K562 (cell line): ENCODE measurements around the gene ITGA3. TPM values are rescaled to one million over a fixed set of nuclear protein-coding genes. Genes with fewer than 3 reads are reported as not detected.

Experiments used
- ATAC-seq: fragments of 200-7000 bp; cut with Tn5 transposase; 3 replicates; pipeline ENCODE4 v1.9.1; 2020; ENCODE audit warnings: moderate library complexity
- BruUV-seq: library from RNA; stranded (reverse); fragments of 400-500 nt; replicated peaks from 2 replicates; lab custom pipeline; 2021; lab: Mats Ljungman, UMichigan
- CTCF ChIA-PET: fragments of 300-600 bp; formaldehyde crosslinking; extraction: SDS; loops from one replicate; lab custom pipeline; 2021; ENCODE audit warnings: low intra/inter-chr PET ratio; lab: Yijun Ruan, JAX
- POLR2A ChIA-PET: fragments of 300-600, 350-650 bp; sonication (Branson Sonifier 250); formaldehyde crosslinking; extraction: SDS; loops from one replicate; lab custom pipeline; 2021; ENCODE audit warnings: antibody characterized with exemption, inconsistent platforms; lab: Yijun Ruan, JAX
- DNase-seq, 4 experiments: peaks; one replicate each; pipeline versions ENCODE4 v3.0.0 to v3.0.0-alpha.2; 2011 to 2018; ENCODE audit warnings: low spot score in 3 of 4, mixed read lengths in 3 of 4; ENCODE audit errors: extremely low read depth in 1 of 4
- FAIRE-seq: peaks from 2 replicates; lab custom pipeline; 2011; peaks lifted over from hg19 to GRCh38; lab: Jason Lieb, UNC
- H2AFZ ChIP-seq: 2 replicates; pipeline ENCODE4 v1.6.0; 2011; ENCODE audit warnings: low read depth, low read length, control low read depth, inconsistent platforms
- H3K27ac ChIP-seq: fragments of 200-600 bp; 3 replicates; pipeline ENCODE4 v1.8.0; 2011; ENCODE audit warnings: low read depth, mild to moderate bottlenecking, control low read depth, inconsistent platforms, low read length, moderate library complexity, mixed read lengths; ENCODE audit errors: extremely low read depth
- H3K27me3 ChIP-seq, 2 experiments: fragments of 300-600 bp in 1 of 2; 2 replicates in 1 of 2; 3 replicates in 1 of 2; pipeline versions ENCODE4 v1.6.0 to v1.8.0; 2011; ENCODE audit warnings: inconsistent platforms in 2 of 2, low read length in 2 of 2, mild to moderate bottlenecking in 1 of 2, mixed read lengths in 1 of 2, moderate library complexity in 1 of 2; ENCODE audit not compliant: control insufficient read depth in 2 of 2, insufficient read depth in 2 of 2
- H3K36me3 ChIP-seq: fragments of 300-600 bp; 3 replicates; pipeline ENCODE4 v1.8.0; 2011; ENCODE audit warnings: mild to moderate bottlenecking, low read length, inconsistent platforms; ENCODE audit not compliant: control insufficient read depth, insufficient read depth
- H3K4me1 ChIP-seq, 2 experiments: fragments of 200-600 bp in 1 of 2; replicated peaks in 1 of 2; 2 replicates in 1 of 2; 3 replicates in 1 of 2; pipeline versions ENCODE4 v1.5.1 to v1.8.0; 2011; ENCODE audit warnings: inconsistent platforms in 2 of 2, low read length in 2 of 2, mild to moderate bottlenecking in 1 of 2, mixed read lengths in 1 of 2, moderate library complexity in 1 of 2; ENCODE audit not compliant: control insufficient read depth in 2 of 2, insufficient read depth in 2 of 2
- H3K4me2 ChIP-seq: 2 replicates; pipeline ENCODE4 v1.6.1; 2011; ENCODE audit warnings: low read length, control low read depth, inconsistent platforms, mixed read lengths; ENCODE audit not compliant: insufficient read depth
- H3K4me3 ChIP-seq: fragments of 200-600 bp; sonication (generic), shearing (Covaris generic); 2 replicates; pipeline ENCODE4 v1.5.1; 2016; ENCODE audit warnings: control low read depth, inconsistent platforms
- H3K79me2 ChIP-seq: fragments of 200-600 bp; 3 replicates; pipeline ENCODE4 v1.8.0; 2011; ENCODE audit warnings: low read length, inconsistent platforms; ENCODE audit not compliant: control insufficient read depth, insufficient read depth
- H3K9ac ChIP-seq, 2 experiments: 2 replicates each; pipeline versions ENCODE4 v1.6.0 to v1.6.1; 2011; ENCODE audit warnings: low read depth in 2 of 2, low read length in 2 of 2, control low read depth in 1 of 2, inconsistent platforms in 1 of 2, mild to moderate bottlenecking in 1 of 2, mixed read lengths in 1 of 2; ENCODE audit not compliant: insufficient read depth in 1 of 2
- H3K9me1 ChIP-seq: one replicate; pipeline ENCODE4 v1.6.0; 2011; ENCODE audit warnings: inconsistent platforms, mild to moderate bottlenecking, low read length, moderate library complexity; ENCODE audit not compliant: control insufficient read depth, insufficient read depth
- H3K9me3 ChIP-seq: replicated peaks from 2 replicates; pipeline ENCODE4 v1.5.1; 2011; ENCODE audit warnings: low read depth, low read length, inconsistent platforms; ENCODE audit not compliant: control insufficient read depth, insufficient read depth
- H4K20me1 ChIP-seq: replicated peaks from 2 replicates; pipeline ENCODE4 v1.6.1; 2011; ENCODE audit warnings: low read length, inconsistent platforms, mixed read lengths; ENCODE audit not compliant: control insufficient read depth, insufficient read depth
- CREM ChIP-seq: IDR thresholded peaks from 2 replicates; pipeline ENCODE4 v1.6.1; 2014; ENCODE audit warnings: antibody characterized with exemption, low read depth
- NCOA6 ChIP-seq: fragments of 450-650 bp; IDR thresholded peaks from 2 replicates; pipeline ENCODE4 v1.6.1; 2017; ENCODE audit warnings: mild to moderate bottlenecking
- NRF1 ChIP-seq, 2 experiments: fragments of 450-650 bp; IDR thresholded peaks in 1 of 2; conservative IDR thresholded peaks in 1 of 2; 2 replicates each; pipeline ENCODE4 v1.6.1; 2014; ENCODE audit warnings: mild to moderate bottlenecking in 2 of 2
- RB1 ChIP-seq: fragments of 450-650 bp; IDR thresholded peaks from 2 replicates; pipeline ENCODE4 v1.6.1; 2017; ENCODE audit warnings: low read depth, mild to moderate bottlenecking
- SLC30A9 ChIP-seq: fragments of 250-450 bp; sonication (Bioruptor Pico); IDR thresholded peaks from 2 replicates; pipeline ENCODE4 v1.8.0; 2022; ENCODE audit warnings: mild to moderate bottlenecking, moderate library complexity
- ZNF174 ChIP-seq: fragments of 250-450 bp; sonication (Bioruptor Pico); IDR thresholded peaks from 2 replicates; pipeline ENCODE4 v1.4.0; 2020; ENCODE audit warnings: mild to moderate bottlenecking
- ZNF263 ChIP-seq: sonication (generic); formaldehyde crosslinking; IDR thresholded peaks from 2 replicates; pipeline ENCODE4 v1.8.0; 2022; ENCODE audit warnings: mild to moderate bottlenecking, missing genetic modification reagents, borderline replicate concordance
- ZNF75A ChIP-seq: fragments of 450-650 bp; formaldehyde crosslinking; IDR thresholded peaks from 2 replicates; pipeline ENCODE4 v1.4.0; 2020; ENCODE audit warnings: mild to moderate bottlenecking
- WGBS: fragments of 100-300 bp; shearing (Covaris generic); methylation state at CpG from one replicate; pipeline ENCODE4 v1.1.6; 2016; ENCODE audit warnings: low coverage, mixed read lengths; ENCODE audit not compliant: insufficient coverage; ENCODE audit errors: missing lambda C conversion rate; 5-methylcytosine and 5-hydroxymethylcytosine counted together
- in situ Hi-C: fragments of 300-500 bp; cut with MboI; formaldehyde crosslinking; loops from 4 replicates; pipeline ENCODE4 v1.15.0; 2018; ENCODE audit warnings: inconsistent platforms, mixed read lengths
- intact Hi-C: fragments of 100-400 bp; cut with micrococcal nuclease; formaldehyde crosslinking; loops from 2 replicates; pipeline ENCODE4 v1.14.2; 2022
- polyA plus RNA-seq, 8 experiments: library from polyadenylated mRNA; depleted of rRNA in 4 of 8; stranded (reverse) in 5 of 8; unstranded in 3 of 8; fragments of >200 nt; fragmentation: Nextera tagmentation in 2 of 8; fragmentation: Illumina TruSeq in 1 of 8; extraction: Ambion mirVana in 2 of 8; extraction: Trizol in 1 of 8; gene quantifications; 2 replicates each; pipeline versions ENCODE4 v1.2.1 to v1.2.3, GENCODE V29; 2011 to 2014; ENCODE audit warnings: inconsistent platforms in 1 of 8, missing spikeins in 1 of 8
- total RNA-seq, 7 experiments: library from RNA; depleted of rRNA in 6 of 7; stranded (reverse); fragments of >200 nt in 6 of 7; fragmentation: Illumina TruSeq in 2 of 7; extraction: Trizol in 2 of 7; gene quantifications; 2 replicates each; pipeline versions ENCODE4 v1.2.1 to v1.2.3, GENCODE V29; 2011 to 2021; ENCODE audit warnings: low replicate concordance in 1 of 7
- TF ChIP-seq, protein P1 (sequence below), 2 experiments: fragments of 450-650 bp in 1 of 2; IDR thresholded peaks; 2 replicates each; pipeline ENCODE4 v1.6.1; 2011 to 2017; ENCODE audit warnings: low read depth in 2 of 2, antibody characterized with exemption in 1 of 2, borderline replicate concordance in 1 of 2, low read length in 1 of 2, mild to moderate bottlenecking in 1 of 2, mixed read lengths in 1 of 2; ENCODE audit not compliant: control insufficient read depth in 1 of 2

The ITGA3 gene
- total and polyA plus RNA-seq, 9 of the 15 experiments (the other 6 are each of a cell fraction or from before 2014, with no cell fraction given) = 0.03 to 0.75 (median 0.14) TPM; not detected in 2

DNA sequence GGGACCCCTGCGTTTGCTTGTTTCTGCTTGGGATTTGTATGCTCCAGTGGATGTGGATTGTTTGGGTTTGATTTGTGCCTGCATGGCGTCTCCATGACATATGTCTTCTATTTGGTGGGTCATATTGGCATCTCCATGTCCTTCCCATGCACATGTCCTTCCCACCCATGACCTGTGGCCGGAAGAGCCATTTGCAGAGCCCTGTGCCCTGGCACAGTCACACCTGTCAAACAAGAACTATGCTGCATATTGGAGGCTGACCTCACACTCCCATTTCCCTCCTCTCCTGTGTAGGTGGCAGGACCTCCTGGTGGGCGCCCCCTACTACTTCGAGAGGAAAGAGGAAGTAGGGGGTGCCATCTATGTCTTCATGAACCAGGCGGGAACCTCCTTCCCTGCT is 15.8 kb downstream of the ITGA3 start:
- ChIA-PET CTCF (no interaction called here), POLR2A (interaction anchor here (0.6 kb wide), 1 partner anchor 70 kb away, joined by 3 read pairs; no protein-coding TSS in a partner anchor)
- no peak overlapping the region for H2AFZ ChIP-seq
- in situ Hi-C loops (loop anchor here (10.0 kb wide), 1 partner anchor 507 kb away; no protein-coding TSS in a partner anchor), intact Hi-C loops (no loop called here)
- H3K79me2 ChIP-seq = no peaks in the 10 kb centered on the region
- no peak overlapping the region for H3K9ac ChIP-seq
- no peaks in the 10 kb centered on the region for H3K36me3 ChIP-seq
- H4K20me1 ChIP-seq = peaks cover 3% of the 10 kb centered on the region; the same call in 1 of the 2 replicates
- peaks cover 8 to 63% of the 10 kb centered on the region in 2 experiments; a peak in 4 of 5 replicates for H3K27me3 ChIP-seq
- H3K4me2 ChIP-seq = no peak overlapping the region
- FAIRE-seq (no peak), ATAC-seq (no peak), DNase-seq (no peak)
- peaks cover 0 to 6% of the 10 kb centered on the region in 2 experiments; a peak in 1 of 5 replicates for H3K4me1 ChIP-seq
- no peaks in the 10 kb centered on the region for H3K9me3 ChIP-seq
- WGBS = 1% methylated on average over 6 of the region's 6 CpGs
- H3K27ac ChIP-seq = no peak overlapping the region
- H3K9me1 ChIP-seq = no peaks in the 10 kb centered on the region
- no peak for TF ChIP-seq RB1
- TF ChIP-seq ZNF75A (CRISPR knock-in tag) = no peak
- TF ChIP-seq, all 486 proteins: peak for 0
- H3K4me3 ChIP-seq = no peak overlapping the region
- no TSS peak for BruUV-seq

DNA sequence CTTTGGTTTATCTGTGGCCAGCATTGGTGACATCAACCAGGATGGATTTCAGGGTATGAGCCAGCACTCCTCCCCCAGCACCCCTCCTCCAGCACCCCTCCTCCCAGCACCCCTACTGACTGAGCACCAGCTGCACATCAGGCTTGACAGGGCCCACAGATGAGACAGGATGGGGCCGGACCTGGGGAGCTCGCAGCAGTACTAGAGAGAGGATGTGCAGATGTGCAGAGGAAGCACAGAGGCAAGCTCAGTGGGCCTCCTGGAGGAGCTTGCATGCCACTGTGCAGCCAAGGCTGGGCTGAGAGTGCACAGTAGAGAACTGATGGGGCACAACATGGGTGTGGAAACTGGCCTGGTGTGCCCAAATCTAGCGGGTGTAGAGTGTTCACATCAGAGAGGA is 16.2 kb downstream of the ITGA3 start:
- Histone ChIP-seq H3K27ac (no peak overlapping the region), H3K79me2 (no peaks in the 10 kb centered on the region), H3K27me3 (peaks cover 11 to 67% of the 10 kb centered on the region in 2 experiments; a peak in 4 of 5 replicates), H2AFZ (no peak overlapping the region), H3K9me3 (no peaks in the 10 kb centered on the region), H3K9ac (no peak overlapping the region), H4K20me1 (peaks cover 3% of the 10 kb centered on the region; the same call in 1 of the 2 replicates), H3K4me2 (no peak overlapping the region), H3K9me1 (no peaks in the 10 kb centered on the region), H3K4me3 (no peak overlapping the region), H3K4me1 (peaks cover 0 to 11% of the 10 kb centered on the region in 2 experiments; a peak in 1 of 5 replicates), H3K36me3 (no peaks in the 10 kb centered on the region)
- no peak for FAIRE-seq
- no peak for DNase-seq
- no TSS peak for BruUV-seq
- in situ Hi-C loops (loop anchor here (10.0 kb wide), 1 partner anchor 507 kb away; no protein-coding TSS in a partner anchor), intact Hi-C loops (no loop called here)
- ChIA-PET CTCF (no interaction called here), POLR2A (interaction anchor here (0.6 kb wide), 1 partner anchor 71 kb away, joined by 3 read pairs; no protein-coding TSS in a partner anchor)
- 0% methylated on average over 3 of the region's 3 CpGs for whole genome bisulfite sequencing
- no peak for ATAC-seq
- no peak for TF ChIP-seq SLC30A9 (CRISPR knock-in tag)
- TF ChIP-seq, protein P1, sequence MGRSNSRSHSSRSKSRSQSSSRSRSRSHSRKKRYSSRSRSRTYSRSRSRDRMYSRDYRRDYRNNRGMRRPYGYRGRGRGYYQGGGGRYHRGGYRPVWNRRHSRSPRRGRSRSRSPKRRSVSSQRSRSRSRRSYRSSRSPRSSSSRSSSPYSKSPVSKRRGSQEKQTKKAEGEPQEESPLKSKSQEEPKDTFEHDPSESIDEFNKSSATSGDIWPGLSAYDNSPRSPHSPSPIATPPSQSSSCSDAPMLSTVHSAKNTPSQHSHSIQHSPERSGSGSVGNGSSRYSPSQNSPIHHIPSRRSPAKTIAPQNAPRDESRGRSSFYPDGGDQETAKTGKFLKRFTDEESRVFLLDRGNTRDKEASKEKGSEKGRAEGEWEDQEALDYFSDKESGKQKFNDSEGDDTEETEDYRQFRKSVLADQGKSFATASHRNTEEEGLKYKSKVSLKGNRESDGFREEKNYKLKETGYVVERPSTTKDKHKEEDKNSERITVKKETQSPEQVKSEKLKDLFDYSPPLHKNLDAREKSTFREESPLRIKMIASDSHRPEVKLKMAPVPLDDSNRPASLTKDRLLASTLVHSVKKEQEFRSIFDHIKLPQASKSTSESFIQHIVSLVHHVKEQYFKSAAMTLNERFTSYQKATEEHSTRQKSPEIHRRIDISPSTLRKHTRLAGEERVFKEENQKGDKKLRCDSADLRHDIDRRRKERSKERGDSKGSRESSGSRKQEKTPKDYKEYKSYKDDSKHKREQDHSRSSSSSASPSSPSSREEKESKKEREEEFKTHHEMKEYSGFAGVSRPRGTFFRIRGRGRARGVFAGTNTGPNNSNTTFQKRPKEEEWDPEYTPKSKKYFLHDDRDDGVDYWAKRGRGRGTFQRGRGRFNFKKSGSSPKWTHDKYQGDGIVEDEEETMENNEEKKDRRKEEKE (IDR thresholded peaks at IDR 0.05; ENCODE audit: borderline replicate concordance in 1 of 2, control insufficient read depth in 1 of 2, low read depth in 2 of 2, low read length in 1 of 2) = no peak
- TF ChIP-seq ZNF174 (CRISPR knock-in tag) = no peak
- TF ChIP-seq NCOA6 = no peak
- TF ChIP-seq NRF1 (conservative IDR thresholded peaks at IDR 0.05 in 1 of 2, IDR thresholded peaks at IDR 0.05 in 1 of 2) = no peak
- TF ChIP-seq RB1 = no peak
- TF ChIP-seq ZNF263 (CRISPR knock-in tag) = no peak
- TF ChIP-seq CREM = no peak
